ENCODE measurements around the gene ARMH2. TPM values are rescaled to one million over a fixed set of nuclear protein-coding genes. Genes with fewer than 3 reads are reported as not detected.
A peak's percentile ranks its signal among the peaks of the same experiment; 100 is the strongest.

ARMH2 gene
- total and polyA plus RNA-seq, 9 of the 15 experiments (the other 6 are each of a cell fraction or from before 2014, with no cell fraction given) = not detected

- FAIRE-seq = no peak
- H3K4me3 ChIP-seq = no peak overlapping the region
- H3K79me2 ChIP-seq (ENCODE audit: control insufficient read depth, insufficient read depth, low read length) = peaks cover 81% of the 10 kb centered on the region
- H3K27me3 ChIP-seq (ENCODE audit: control insufficient read depth in 2 of 2, insufficient read depth in 2 of 2, low read length in 2 of 2) = no peaks in the 10 kb centered on the region
- peaks cover 73% of the 10 kb centered on the region for H3K36me3 ChIP-seq (ENCODE audit: control insufficient read depth, insufficient read depth, low read length)
- H2AFZ ChIP-seq (ENCODE audit: low read depth, low read length) = no peak overlapping the region
- BruUV-seq (replicated peaks) = no TSS peak
- peak overlapping the region in 1 of 2 experiments; percentile 1; a peak in 1 of 4 replicates for H3K9ac ChIP-seq (ENCODE audit: insufficient read depth in 1 of 2, low read depth in 2 of 2, low read length in 2 of 2)
- peak overlapping the region; percentile 22; the same call in 1 of the 2 replicates for H3K4me2 ChIP-seq (ENCODE audit: insufficient read depth, low read length)
- H3K9me3 ChIP-seq (replicated peaks; ENCODE audit: control insufficient read depth, insufficient read depth, low read depth, low read length) = no peaks in the 10 kb centered on the region
- TF ChIP-seq SMARCA4 (IDR thresholded peaks at IDR 0.05) (0 out of 2 replicates have a peak, but pooled peaks have one; percentile 22), MLX (CRISPR knock-in tag; conservative IDR thresholded peaks at IDR 0.05) (no peak)
- ChIA-PET POLR2A (interaction anchor here (0.6 to 2.1 kb wide), 3 partner anchors 9 to 61 kb away, joined by 3 to 8 read pairs (median 5); partner anchors contain the start of gene C6orf62), CTCF (ENCODE audit: low intra/inter-chr PET ratio) (no interaction called here)
- no peak overlapping the region for H3K27ac ChIP-seq (ENCODE audit: extremely low read depth, low read depth, low read length)
- 14% methylated on average over 3 of the region's 3 CpGs for WGBS (ENCODE audit: insufficient coverage, low coverage, missing lambda C conversion rate)
- H3K4me1 ChIP-seq (replicated peaks in 1 of 2; ENCODE audit: control insufficient read depth in 2 of 2, insufficient read depth in 2 of 2, low read length in 2 of 2) = peaks cover 6 to 8% of the 10 kb centered on the region in 2 experiments; a peak in 4 of 5 replicates
- no peak for DNase-seq (ENCODE audit: extremely low read depth in 1 of 4, low spot score in 3 of 4)
- H3K9me1 ChIP-seq (ENCODE audit: control insufficient read depth, insufficient read depth, low read length) = no peaks in the 10 kb centered on the region
- ATAC-seq = no peak
- intact Hi-C loops (cut with micrococcal nuclease) = loop anchor here (10.0 kb wide), 2 partner anchors 1245 to 1435 kb away; a partner anchor contains a TSS
- H4K20me1 ChIP-seq (replicated peaks; ENCODE audit: control insufficient read depth, insufficient read depth, low read length) = peaks cover 12% of the 10 kb centered on the region; the same call in 1 of the 2 replicates
- in situ Hi-C loops (cut with MboI) = no loop called here
Observed at GRCh38 chr6:24779416-24780016, 19.2 kb downstream of the ARMH2 start.

DNA sequence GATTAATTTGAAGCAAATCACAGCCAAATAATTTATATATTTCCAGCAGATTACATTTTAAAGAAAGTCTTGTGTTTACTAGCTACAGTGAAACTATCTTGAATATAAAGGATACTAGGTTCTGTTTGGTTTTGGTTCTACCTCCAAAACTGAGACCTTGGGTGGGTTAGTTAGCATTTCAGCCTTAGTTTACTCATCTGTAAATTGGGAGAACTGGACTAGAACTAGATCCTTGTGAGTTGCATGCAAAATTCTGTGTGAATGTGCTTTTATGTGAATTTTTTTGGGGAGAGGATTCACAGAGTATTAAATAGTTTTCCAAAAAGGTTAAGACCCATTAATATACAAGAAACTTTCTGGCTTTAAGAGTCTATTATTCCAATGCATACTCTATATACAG lies 19.8 kb downstream of the ARMH2 start:
- ChIA-PET POLR2A (interaction anchor here (0.6 to 2.1 kb wide), 3 partner anchors 9 to 60 kb away, joined by 3 to 8 read pairs (median 5); partner anchors contain the start of gene C6orf62), CTCF (ENCODE audit: low intra/inter-chr PET ratio) (no interaction called here)
- no TSS peak for BruUV-seq (replicated peaks)
- intact Hi-C loops (cut with micrococcal nuclease) = loop anchor here (10.0 kb wide), 2 partner anchors 1246 to 1436 kb away; a partner anchor contains a TSS
- no peak overlapping the region for H3K4me3 ChIP-seq
- in situ Hi-C loops (cut with MboI) = no loop called here
- H3K9ac ChIP-seq (ENCODE audit: insufficient read depth in 1 of 2, low read depth in 2 of 2, low read length in 2 of 2) = no peak overlapping the region; a peak in 1 of 4 replicates
- H3K4me2 ChIP-seq (ENCODE audit: insufficient read depth, low read length) = no peak overlapping the region
- H3K27ac ChIP-seq (ENCODE audit: extremely low read depth, low read depth, low read length) = no peak overlapping the region
- H3K9me1 ChIP-seq (ENCODE audit: control insufficient read depth, insufficient read depth, low read length) = no peaks in the 10 kb centered on the region
- H3K79me2 ChIP-seq (ENCODE audit: control insufficient read depth, insufficient read depth, low read length) = peaks cover 81% of the 10 kb centered on the region
- peaks cover 7 to 8% of the 10 kb centered on the region in 2 experiments; a peak in 4 of 5 replicates for H3K4me1 ChIP-seq (replicated peaks in 1 of 2; ENCODE audit: control insufficient read depth in 2 of 2, insufficient read depth in 2 of 2, low read length in 2 of 2)
- peaks cover 67% of the 10 kb centered on the region for H3K36me3 ChIP-seq (ENCODE audit: control insufficient read depth, insufficient read depth, low read length)
- FAIRE-seq (no peak), DNase-seq (ENCODE audit: extremely low read depth in 1 of 4, low spot score in 3 of 4) (no peak), ATAC-seq (no peak)
- no peak overlapping the region for H2AFZ ChIP-seq (ENCODE audit: low read depth, low read length)
- no peaks in the 10 kb centered on the region for H3K27me3 ChIP-seq (ENCODE audit: control insufficient read depth in 2 of 2, insufficient read depth in 2 of 2, low read length in 2 of 2)
- peaks cover 12% of the 10 kb centered on the region; the same call in 1 of the 2 replicates for H4K20me1 ChIP-seq (replicated peaks; ENCODE audit: control insufficient read depth, insufficient read depth, low read length)
- no peaks in the 10 kb centered on the region for H3K9me3 ChIP-seq (replicated peaks; ENCODE audit: control insufficient read depth, insufficient read depth, low read depth, low read length)
- TF ChIP-seq SREBF1 (IDR thresholded peaks at IDR 0.05; ENCODE audit: borderline replicate concordance, low read depth, low read length) = no peak
- no peak for TF ChIP-seq ZNF212 (CRISPR knock-in tag; IDR thresholded peaks at IDR 0.05)
- TF ChIP-seq TAF1 (IDR thresholded peaks at IDR 0.05; ENCODE audit: control insufficient read depth, extremely low read depth, insufficient read depth, low read length, severe bottlenecking) = no peak
- TF ChIP-seq RCOR1 (IDR thresholded peaks at IDR 0.05; ENCODE audit: borderline replicate concordance in 1 of 2, low read depth in 2 of 2, low read length in 2 of 2) = peak in 1 of 2 experiments; percentile 54; a peak in 1 of 4 replicates
- peak; percentile 90 for TF ChIP-seq RBM25 (IDR thresholded peaks at IDR 0.05; ENCODE audit: low read depth, low read length, severe bottlenecking)
- no peak for TF ChIP-seq GABPB1 (CRISPR knock-in tag; IDR thresholded peaks at IDR 0.05)
- TF ChIP-seq GATA2 (CRISPR knock-in tag; IDR thresholded peaks at IDR 0.05) = no peak
- TF ChIP-seq ZBTB9 (CRISPR knock-in tag; IDR thresholded peaks at IDR 0.05) = no peak
- TF ChIP-seq ZC3H8 (IDR thresholded peaks at IDR 0.05) = no peak
- no peak for TF ChIP-seq MTF1 (CRISPR knock-in tag; IDR thresholded peaks at IDR 0.05; ENCODE audit: borderline replicate concordance)
- TF ChIP-seq SREBF2 (CRISPR knock-in tag; IDR thresholded peaks at IDR 0.05) = no peak
- TF ChIP-seq ZSCAN32 (CRISPR knock-in tag; IDR thresholded peaks at IDR 0.05) = no peak

All from K562 (cell line).